Vagina (tissue), 2 donors: ENCODE data around the gene RAB44.
"Not testable (repeated sequence)": the region's sequence is repeated elsewhere in the genome, so short reads cannot be mapped to it uniquely, and the experiment has no call there.

ENCODE experiments used
- CTCF ChIP-seq, 3 experiments: fragments of 450-650 bp in 2 of 3; fragments of 200-600 bp in 1 of 3; sonication (generic) in 1 of 3; IDR thresholded peaks; one replicate each; pipeline ENCODE4 v1.5.1; 2017 to 2019; ENCODE audit warnings: antibody characterized with exemption in 3 of 3, mild to moderate bottlenecking in 2 of 3, moderate library complexity in 2 of 3
- POLR2A ChIP-seq, 2 donors: fragments of 450-650 bp; IDR thresholded peaks; one replicate each; pipeline ENCODE4 v1.6.1; 2017; ENCODE audit warnings: antibody characterized with exemption in 2 of 2, mild to moderate bottlenecking in 2 of 2, moderate library complexity in 2 of 2

GRCh38 chr6:36704961-36705577 lies 7.4 kb downstream of the RAB44 start:
- TF ChIP-seq CTCF, POLR2A (IDR thresholded peaks at IDR 0.05): not testable (repeated sequence)
